GM08714 (cell line): Measurements from ENCODE around the gene TSHZ2.

Experiments used
- H3K4me3 ChIP-seq: fragments of 200-500 bp; sonication (Bioruptor generic); 2 replicates; pipeline ENCODE4 v1.5.1; 2014; ENCODE audit warnings: mild to moderate bottlenecking, low read length, inconsistent platforms
- ZNF274 ChIP-seq: IDR thresholded peaks from 2 replicates; pipeline ENCODE4 v1.6.1; 2012; ENCODE audit warnings: mild to moderate bottlenecking, low read depth, low read length

Gene TSHZ2

DNA sequence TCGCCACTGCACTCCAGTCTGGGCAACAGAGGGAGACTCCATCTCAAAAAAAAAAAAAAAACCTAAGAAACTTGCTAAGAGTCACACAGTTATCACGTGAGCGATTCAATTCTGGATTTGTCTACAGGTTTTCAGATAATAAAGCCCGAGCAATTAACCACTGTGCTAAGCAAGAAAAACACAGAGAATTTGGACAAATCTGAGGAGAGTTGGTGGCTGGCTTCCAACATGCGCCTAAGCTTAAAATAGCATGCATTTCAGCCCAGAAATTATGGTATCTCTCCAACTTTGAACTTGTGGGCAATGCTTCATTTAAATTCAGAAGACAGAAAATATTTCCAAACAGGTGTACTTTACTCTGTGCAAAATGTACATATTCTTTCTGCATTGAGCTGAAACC is 232.9 kb downstream of the TSHZ2 start:
- no peak for TF ChIP-seq ZNF274
- H3K4me3 ChIP-seq, result no peak overlapping the region

DNA sequence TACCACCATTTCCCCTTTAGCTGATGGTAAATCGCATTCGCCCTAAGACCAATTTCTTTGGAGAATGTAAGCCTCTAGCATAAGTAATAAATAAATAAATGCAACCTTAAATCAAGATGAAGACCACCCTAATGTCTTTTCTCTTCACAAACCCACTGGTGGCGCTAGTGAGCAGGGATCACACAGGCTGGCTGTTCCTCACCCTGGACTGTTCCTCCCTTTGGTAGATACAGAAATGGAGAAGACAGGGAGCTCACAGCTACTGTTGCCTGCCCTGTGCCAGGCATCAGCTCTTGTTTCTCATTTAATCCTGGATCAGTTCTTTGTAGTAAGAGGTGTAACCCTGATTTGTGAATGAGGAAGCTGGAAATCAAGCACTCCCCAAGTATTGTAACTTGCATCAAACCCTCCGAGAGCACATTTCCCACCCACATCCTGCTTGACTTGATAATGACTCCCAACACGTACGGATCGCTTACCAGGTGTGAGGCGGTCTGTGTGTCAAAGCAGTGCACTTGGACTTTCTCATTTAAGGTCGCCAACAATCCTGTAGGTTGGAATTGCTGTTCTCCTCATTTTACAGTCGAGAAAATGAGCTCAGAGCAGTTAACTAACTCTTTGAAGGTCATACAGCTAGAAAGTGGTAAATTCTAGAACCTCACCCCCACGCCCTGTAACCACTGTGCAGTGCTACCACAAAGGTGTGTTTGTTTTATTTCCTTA is 236.1 kb downstream of the TSHZ2 start:
- no peak for TF ChIP-seq ZNF274
- no peak overlapping the region for H3K4me3 ChIP-seq

DNA sequence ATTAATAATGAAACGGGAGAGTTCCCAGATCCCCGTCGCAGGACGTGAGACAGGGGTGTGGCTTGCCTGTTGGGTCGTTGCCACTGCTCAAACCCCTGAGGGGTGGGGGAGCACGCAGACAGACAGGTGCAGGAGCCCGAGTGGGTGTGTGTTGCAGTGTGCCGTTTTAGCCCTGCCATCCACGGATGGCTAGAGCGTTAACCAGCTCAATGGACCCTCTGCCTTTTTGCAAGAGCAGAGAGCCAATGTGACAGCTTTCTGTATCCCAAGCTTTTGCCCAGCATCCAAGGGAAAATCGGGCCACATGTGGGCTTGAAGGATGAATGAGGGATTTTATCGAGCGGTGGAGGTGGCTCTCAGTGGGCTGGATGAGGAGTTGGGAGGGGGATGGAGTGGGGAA is 237.9 kb downstream of the TSHZ2 start:
- no peak for TF ChIP-seq ZNF274

DNA sequence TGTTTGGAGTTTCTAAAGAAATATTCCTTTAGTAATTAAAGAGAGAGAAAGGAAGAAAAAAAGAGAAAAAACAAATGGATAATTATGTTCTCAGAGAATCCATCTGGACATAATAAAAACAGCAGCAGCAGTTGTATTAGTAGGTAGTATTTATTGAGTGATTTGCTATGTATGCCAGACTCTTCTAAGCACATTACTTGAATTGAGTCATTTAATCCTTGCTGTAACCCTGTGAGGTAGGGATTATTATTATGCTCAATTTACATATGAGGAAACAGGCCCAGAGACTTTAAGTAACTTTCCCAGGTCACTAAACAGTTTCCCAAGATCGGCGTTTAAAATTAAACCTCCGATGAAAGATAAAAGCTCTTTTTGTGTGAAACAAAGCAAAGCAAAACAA is 238.8 kb downstream of the TSHZ2 start:
- no peak overlapping the region for H3K4me3 ChIP-seq
- no peak for TF ChIP-seq ZNF274

More for the DNA sequence above, 237.9 kb downstream of the TSHZ2 start:
- H3K4me3 ChIP-seq, result no peak overlapping the region

DNA sequence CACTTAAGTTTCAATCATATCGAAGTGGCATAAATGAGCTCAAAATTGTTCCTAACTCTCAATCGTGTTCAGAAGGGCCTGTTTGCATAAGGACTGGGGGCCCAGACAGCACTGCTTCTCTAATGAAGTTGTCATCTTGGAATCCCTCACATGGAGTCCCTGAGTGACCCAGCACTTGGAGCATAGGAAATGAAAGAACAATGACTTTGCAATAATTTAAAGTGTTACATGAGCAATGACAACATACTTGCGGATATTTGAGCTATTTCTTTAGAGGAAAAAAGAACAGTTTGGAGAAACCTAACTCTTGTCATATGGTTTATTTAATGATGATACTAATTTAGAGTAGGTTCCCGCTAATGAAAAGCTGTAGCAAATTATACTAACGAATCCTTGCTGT is 239.9 kb downstream of the TSHZ2 start:
- TF ChIP-seq ZNF274, result no peak
- H3K4me3 ChIP-seq, result no peak overlapping the region

DNA sequence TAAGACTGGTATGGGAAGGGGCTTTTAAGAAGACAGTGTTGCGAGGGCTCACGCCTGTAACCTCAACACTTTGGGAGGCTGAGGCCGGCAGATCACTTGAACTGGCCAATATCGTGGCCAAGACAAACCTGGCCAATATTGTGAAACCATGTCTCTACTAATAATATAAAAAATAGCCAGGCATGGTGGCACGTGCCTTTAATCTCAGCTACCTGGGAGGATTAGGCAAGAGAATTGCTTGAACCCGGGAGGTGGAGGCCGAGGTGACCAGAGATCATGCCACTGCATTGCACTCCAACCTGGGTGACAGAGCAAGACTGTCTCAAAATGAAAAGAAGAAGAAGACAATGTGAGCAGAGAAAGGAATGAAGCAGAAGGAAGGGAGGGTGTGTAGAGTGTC is 242.2 kb downstream of the TSHZ2 start:
- no peak overlapping the region for H3K4me3 ChIP-seq
- TF ChIP-seq ZNF274, result no peak

DNA sequence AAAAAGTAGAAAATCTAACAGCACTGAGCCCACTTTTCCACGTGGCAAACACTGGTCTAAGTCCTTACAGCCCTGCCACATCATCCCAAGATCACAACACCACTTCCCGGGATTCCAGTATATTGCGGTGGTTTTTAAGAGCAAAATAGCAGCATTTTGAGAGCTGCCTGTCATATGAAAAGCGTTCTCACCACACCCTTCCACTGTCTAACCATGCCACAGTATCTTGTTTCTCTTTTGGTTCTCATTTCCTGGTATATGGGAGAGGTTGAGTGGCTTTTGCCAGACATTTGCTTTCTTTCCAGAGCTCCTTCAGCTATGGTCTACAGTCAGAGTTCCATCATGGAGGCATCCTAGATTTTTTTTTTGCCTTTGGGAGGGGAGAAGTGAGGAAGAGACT is 243.0 kb downstream of the TSHZ2 start:
- H3K4me3 ChIP-seq, result no peak overlapping the region
- no peak for TF ChIP-seq ZNF274

DNA sequence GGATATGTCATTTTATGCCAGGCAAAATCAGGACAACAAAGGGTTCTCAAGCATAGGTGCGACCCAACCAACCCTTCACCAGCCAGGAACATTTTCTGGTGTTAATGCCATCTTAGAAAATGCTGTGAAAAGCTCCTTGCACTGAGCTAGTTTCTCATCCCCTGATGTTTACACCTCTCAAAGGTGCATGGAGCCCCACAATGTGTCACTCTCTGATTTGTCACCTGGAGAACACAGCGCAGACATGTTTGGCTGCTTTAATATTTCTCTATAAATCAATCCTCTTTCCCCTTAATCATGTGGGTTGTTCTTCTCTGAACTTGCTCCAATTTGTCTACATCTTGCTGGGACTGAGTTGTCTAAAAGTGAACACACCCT is 244.3 kb downstream of the TSHZ2 start:
- TF ChIP-seq ZNF274, result no peak
- H3K4me3 ChIP-seq, result no peak overlapping the region

DNA sequence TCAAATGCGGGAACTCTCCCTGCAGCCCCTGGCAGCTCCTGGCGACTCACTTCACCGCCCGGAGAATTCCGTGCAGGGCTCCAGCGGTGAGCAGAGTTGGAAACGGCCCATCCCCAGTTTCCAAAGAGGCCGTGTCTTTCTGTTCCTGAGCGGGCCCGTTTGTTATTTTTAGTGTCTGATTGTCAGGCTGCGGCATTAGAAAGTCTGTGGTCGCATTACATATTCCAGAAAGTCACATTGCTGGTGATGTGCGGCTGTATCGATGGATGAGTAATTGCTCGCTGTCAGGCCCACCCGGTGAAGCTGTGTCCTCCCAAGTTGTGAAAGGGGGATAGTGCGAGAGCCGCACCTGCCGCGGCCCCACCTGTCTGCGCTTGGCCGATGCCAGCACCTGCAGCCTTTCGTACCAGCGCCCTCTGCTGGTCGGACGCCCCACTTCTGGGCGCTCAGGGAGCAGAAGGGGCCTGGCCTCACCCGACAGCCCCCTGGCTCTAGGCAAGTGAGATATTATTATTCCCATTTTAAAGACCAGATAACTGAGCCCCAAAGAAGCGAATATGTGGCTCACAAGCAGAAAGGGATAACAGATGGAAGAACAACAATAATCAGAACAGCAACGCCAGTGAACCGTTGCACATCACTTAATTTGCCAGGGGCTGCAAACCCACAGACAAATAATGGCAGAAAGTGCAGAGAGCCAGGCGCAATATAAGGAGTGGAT is 244.9 kb downstream of the TSHZ2 start:
- no peak overlapping the region for H3K4me3 ChIP-seq
- TF ChIP-seq ZNF274, result no peak

DNA sequence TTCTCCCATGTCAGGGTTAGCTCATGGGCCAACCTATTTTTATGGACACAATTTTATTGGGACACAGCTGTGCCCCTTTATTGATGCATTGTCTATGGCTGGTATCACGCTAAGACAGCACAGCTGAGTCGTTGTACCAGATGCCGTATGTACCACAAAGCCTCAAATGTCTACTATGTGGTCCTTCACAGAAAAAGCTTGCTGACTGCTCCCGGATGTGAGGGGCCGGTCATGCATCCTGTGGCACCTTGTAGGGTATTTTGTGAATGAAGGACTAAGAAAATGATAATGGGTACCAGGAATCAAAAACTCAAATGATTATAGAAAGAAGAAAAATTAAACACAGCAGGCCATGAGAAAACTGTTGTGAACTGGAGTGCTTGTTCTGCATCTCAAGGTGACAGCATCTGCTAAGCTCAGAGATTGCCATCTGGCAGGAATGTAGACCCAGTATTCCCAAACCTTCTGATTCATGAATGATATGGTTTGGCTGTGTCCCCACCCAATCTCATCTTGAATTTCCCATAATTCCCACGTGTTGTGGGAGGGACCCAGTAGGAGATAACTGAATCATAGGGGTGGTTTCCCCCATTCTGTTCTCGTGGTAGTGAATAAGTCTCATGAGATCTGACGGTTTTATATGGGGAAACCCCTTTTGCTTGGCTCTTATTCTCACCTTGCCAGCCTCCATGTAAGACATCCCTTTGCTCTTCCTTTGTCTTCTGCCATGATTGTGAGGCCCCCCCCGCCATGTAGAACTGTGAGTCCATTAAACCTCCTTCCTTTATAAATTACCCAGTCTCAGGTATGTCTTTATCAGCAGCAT is 248.5 kb downstream of the TSHZ2 start:
- no peak for TF ChIP-seq ZNF274
- no peak overlapping the region for H3K4me3 ChIP-seq

DNA sequence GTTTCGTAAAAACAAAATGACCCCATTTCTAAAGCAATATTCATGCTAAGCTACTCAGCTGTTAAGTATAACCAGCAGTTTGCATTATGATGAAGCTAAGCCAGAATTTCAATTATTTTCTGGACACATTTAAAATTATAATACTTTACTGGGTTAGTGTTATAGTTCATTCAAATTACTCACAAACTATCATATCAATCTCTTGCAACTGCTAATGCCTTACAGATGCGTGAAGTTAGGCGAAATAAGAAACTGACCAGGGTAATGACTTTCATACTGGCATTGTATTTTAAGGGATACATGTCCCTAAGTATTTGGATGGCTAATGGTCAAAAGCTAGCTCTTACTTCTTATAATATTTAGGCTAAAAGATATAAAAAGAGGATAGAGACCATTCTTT is 249.6 kb downstream of the TSHZ2 start:
- no peak overlapping the region for H3K4me3 ChIP-seq
- TF ChIP-seq ZNF274, result no peak

DNA sequence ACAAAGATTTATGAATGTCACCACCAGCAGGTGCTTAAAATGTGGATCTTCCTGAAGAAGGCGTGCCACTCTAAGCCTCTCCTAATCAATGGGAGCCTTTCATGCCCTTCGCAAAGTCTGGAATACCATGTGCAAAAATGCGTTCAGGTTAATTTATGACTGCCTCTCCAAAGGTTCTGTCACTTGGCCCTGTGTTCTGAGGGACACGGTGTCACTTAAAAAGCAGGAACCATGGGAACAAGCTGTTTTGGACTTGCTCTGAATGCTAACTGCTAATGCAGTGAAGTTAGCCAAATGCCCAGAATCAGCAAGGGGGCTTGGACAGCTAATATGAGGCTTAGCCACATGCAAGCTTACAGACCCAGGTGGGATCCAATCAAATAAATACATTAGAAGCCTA is 250.3 kb downstream of the TSHZ2 start:
- no peak for TF ChIP-seq ZNF274

DNA sequence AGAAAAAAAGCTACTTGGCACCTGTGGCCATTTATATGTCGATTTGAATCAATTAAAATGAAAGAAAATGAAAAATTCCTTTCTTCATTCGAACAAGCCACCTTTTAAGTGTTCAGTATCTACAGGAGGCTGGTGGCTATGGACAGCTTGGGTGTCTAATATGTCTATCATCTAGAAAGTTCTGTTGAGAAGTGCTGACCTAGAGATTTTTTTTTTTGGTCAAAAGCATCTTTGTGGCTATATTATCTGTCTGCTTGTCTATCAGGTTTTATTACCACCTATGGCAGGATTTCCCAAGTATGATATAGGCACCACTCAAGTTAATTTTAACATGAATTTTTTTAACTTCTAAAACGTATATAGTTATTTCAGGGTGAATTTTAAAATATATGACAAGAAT is 250.8 kb downstream of the TSHZ2 start:
- H3K4me3 ChIP-seq, result no peak overlapping the region
- no peak for TF ChIP-seq ZNF274

More for the DNA sequence above, 250.3 kb downstream of the TSHZ2 start:
- no peak overlapping the region for H3K4me3 ChIP-seq

DNA sequence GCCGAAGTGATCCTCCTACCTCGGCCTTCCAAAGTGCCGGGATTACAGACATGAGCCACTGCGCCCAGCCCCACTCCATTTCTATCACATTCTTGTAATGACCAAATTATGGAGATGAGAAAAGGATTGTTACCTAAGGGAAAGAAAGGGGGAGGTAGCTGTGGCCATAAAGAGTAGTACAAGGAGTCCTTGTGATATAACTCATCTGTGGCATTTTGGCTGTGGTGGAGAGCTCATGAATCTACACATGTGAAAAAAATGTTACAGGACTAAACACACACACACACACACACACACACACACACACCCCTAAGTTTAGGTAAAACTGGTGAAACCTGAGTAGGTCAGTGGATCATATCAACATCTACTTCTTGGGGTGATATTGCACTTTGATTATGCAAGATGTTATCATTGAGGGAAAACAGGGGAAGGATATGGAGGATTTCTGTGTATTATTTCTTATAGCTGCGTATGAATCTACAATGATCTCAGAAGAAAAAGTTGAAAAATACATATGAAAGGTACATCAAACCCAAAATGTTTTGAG is 251.5 kb downstream of the TSHZ2 start:
- no peak overlapping the region for H3K4me3 ChIP-seq
- TF ChIP-seq ZNF274, result no peak
